GM18861 (cell line): ENCODE results near the gene CUTA.

Source experiments
- ATAC-seq: cut with Tn5 transposase; IDR thresholded peaks from one replicate; pipeline ENCODE4 v1.9.1; 2021; ENCODE audit not compliant: unreplicated experiment

Gene CUTA

GRCh38 chr6:33424855-33425667 lies 7.2 kb upstream of the CUTA start:
- ATAC-seq = no peak

GRCh38 chr6:33423777-33424176 lies 5.9 kb upstream of the CUTA start:
- ATAC-seq = no peak

- ATAC-seq = no peak
Measured at GRCh38 chr6:33421344-33421643, 3.4 kb upstream of the CUTA start.

GRCh38 chr6:33420491-33421343 lies 2.8 kb upstream of the CUTA start:
- ATAC-seq = no peak

GRCh38 chr6:33419580-33420490 lies 1.9 kb upstream of the CUTA start, which contains the start of gene SYNGAP1:
Gene SYNGAP1 (plus strand): TSS chr6:33420065. CDS start chr6:33420265, 200 bp downstream.
- no peak for ATAC-seq

- no peak for ATAC-seq
Measured at GRCh38 chr6:33418690-33419291, 884 bp upstream of the CUTA start.

- ATAC-seq = no peak
Measured at GRCh38 chr6:33417128-33417902, 592 bp downstream of the CUTA start.

GRCh38 chr6:33416386-33417127 lies 1.4 kb downstream of the CUTA start:
- ATAC-seq = no peak

GRCh38 chr6:33415831-33416230 lies 2.1 kb downstream of the CUTA start:
- no peak for ATAC-seq

- ATAC-seq = no peak
Measured at GRCh38 chr6:33414592-33415271, 3.2 kb downstream of the CUTA start.

GRCh38 chr6:33413241-33414120 lies 4.4 kb downstream of the CUTA start:
- no peak for ATAC-seq

- no peak for ATAC-seq
Measured at GRCh38 chr6:33412140-33413009, 5.5 kb downstream of the CUTA start.

- ATAC-seq = no peak
Measured at GRCh38 chr6:33411632-33412005, 6.3 kb downstream of the CUTA start.

GRCh38 chr6:33410711-33411631 lies 6.9 kb downstream of the CUTA start, which contains the start of gene PHF1:
Gene PHF1 (plus strand): TSS chr6:33411014. CDS start chr6:33412264, 1,250 bp downstream.
- peak; percentile 28 for ATAC-seq

- ATAC-seq = peak; percentile 80
Measured at GRCh38 chr6:33410050-33410710, 7.7 kb downstream of the CUTA start.
